ENCODE results near the gene EVA1B. TPM values are rescaled to one million over a fixed set of nuclear protein-coding genes. Genes with fewer than 3 reads are reported as not detected.

The EVA1B gene
- polyA plus RNA-seq, 1 experiment: 133 TPM

DNA sequence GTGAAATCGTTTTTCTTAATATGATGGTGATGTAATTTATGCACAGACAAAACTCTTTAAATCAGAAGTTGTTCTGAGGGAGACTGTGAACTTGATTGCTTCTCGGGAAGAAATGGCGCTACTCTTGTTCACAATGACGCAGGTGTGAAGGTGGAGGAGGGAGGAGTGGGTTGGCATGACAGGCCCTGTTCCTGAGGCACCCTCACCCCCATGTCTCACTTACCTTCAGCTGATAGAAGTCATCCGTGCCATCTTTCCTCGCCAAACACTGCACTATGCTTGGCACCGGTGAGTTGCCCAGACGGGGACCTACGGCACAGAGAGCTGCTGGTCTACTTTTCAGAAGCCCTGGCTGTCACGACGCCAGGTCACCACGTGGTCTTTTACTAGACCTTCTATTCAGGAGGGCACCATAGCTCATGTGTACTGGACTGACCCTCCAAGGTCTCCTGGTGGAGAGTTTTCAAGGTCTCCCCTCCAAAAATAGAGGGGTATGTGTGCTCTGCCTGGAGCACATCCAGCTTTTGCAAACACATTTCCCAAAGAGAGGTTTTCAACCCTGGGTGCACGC, 35.2 kb upstream of the EVA1B start:
- H3K4me3 ChIP-seq (ENCODE audit: low read depth, low read length): no peak overlapping the region
- H3K27me3 ChIP-seq (ENCODE audit: control insufficient read depth, insufficient read depth, low read length): no peaks in the 10 kb centered on the region
- TF ChIP-seq, protein P1, sequence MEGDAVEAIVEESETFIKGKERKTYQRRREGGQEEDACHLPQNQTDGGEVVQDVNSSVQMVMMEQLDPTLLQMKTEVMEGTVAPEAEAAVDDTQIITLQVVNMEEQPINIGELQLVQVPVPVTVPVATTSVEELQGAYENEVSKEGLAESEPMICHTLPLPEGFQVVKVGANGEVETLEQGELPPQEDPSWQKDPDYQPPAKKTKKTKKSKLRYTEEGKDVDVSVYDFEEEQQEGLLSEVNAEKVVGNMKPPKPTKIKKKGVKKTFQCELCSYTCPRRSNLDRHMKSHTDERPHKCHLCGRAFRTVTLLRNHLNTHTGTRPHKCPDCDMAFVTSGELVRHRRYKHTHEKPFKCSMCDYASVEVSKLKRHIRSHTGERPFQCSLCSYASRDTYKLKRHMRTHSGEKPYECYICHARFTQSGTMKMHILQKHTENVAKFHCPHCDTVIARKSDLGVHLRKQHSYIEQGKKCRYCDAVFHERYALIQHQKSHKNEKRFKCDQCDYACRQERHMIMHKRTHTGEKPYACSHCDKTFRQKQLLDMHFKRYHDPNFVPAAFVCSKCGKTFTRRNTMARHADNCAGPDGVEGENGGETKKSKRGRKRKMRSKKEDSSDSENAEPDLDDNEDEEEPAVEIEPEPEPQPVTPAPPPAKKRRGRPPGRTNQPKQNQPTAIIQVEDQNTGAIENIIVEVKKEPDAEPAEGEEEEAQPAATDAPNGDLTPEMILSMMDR (IDR thresholded peaks at IDR 0.05; ENCODE audit: insufficient read depth, low read depth, low read length): no peak
- ChIA-PET CTCF (interaction anchor here (1.0 to 3.6 kb wide), 3 partner anchors 10 to 36 kb away, joined by 3 to 13 read pairs (median 5); no protein-coding TSS in a partner anchor), POLR2A (no interaction called here)
- peaks cover 42% of the 10 kb centered on the region for H3K36me3 ChIP-seq (ENCODE audit: control insufficient read depth, insufficient read depth, low read length)
- DNase-seq (ENCODE audit: low read depth): no peak

DNA sequence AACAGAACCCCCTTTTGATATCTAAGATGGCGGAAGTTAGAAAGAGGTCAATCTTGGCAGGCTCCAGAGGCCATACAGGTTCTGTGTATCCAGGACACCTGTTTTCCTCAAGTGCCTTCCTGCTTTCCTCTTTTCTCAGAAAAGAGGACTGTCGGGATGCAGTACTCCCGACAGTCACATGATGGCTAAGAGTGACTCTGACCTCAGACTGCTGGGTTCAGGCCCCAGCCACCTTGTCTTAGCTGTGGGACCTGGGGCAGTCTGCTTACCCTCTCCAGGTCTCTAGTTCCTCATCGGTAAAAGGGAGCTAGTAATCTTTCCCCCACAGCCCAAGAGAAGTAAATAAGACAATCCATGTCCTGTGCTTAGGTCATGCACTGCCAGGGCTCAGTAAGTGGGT, 32.4 kb upstream of the EVA1B start:
- H3K27me3 ChIP-seq (ENCODE audit: control insufficient read depth, insufficient read depth, low read length): no peaks in the 10 kb centered on the region
- H3K36me3 ChIP-seq (ENCODE audit: control insufficient read depth, insufficient read depth, low read length): peaks cover 38% of the 10 kb centered on the region
- TF ChIP-seq, protein P1 (IDR thresholded peaks at IDR 0.05; ENCODE audit: insufficient read depth, low read depth, low read length): no peak
- ChIA-PET CTCF (interaction anchor here (1.1 to 6.7 kb wide), 3 partner anchors 10 to 14 kb away, joined by 3 to 42 read pairs (median 23); no protein-coding TSS in a partner anchor), POLR2A (no interaction called here)
- no peak for DNase-seq (ENCODE audit: low read depth)
- no peak overlapping the region for H3K4me3 ChIP-seq (ENCODE audit: low read depth, low read length)

DNA sequence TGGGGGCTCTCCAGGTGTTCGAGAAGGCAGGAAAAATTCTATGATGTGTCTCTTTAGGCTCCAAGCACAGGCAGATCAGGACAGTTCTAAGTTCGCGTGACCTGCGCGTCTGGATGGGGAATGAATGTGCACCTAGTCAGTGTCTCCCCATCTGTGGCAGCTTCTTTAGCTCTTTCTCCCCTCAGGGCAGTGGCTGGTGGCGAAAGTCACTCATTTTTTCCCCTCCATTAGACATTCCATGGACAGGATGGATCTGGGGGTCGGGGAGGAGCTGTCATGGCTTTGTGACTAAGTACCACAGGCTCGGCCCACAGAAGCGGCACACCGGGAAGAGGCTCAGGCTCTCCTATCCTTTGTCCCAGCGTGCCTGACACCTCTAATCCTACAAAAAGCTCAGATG, 31.0 kb upstream of the EVA1B start:
- no peak for DNase-seq (ENCODE audit: low read depth)
- ChIA-PET CTCF (interaction anchor here (3.4 to 6.7 kb wide), 2 partner anchors 12 to 14 kb away, joined by 23 to 42 read pairs; no protein-coding TSS in a partner anchor), POLR2A (no interaction called here)
- Histone ChIP-seq H3K4me3 (ENCODE audit: low read depth, low read length) (no peak overlapping the region), H3K36me3 (ENCODE audit: control insufficient read depth, insufficient read depth, low read length) (peaks cover 31% of the 10 kb centered on the region), H3K27me3 (ENCODE audit: control insufficient read depth, insufficient read depth, low read length) (no peaks in the 10 kb centered on the region)
- TF ChIP-seq, protein P1 (IDR thresholded peaks at IDR 0.05; ENCODE audit: insufficient read depth, low read depth, low read length): no peak

DNA sequence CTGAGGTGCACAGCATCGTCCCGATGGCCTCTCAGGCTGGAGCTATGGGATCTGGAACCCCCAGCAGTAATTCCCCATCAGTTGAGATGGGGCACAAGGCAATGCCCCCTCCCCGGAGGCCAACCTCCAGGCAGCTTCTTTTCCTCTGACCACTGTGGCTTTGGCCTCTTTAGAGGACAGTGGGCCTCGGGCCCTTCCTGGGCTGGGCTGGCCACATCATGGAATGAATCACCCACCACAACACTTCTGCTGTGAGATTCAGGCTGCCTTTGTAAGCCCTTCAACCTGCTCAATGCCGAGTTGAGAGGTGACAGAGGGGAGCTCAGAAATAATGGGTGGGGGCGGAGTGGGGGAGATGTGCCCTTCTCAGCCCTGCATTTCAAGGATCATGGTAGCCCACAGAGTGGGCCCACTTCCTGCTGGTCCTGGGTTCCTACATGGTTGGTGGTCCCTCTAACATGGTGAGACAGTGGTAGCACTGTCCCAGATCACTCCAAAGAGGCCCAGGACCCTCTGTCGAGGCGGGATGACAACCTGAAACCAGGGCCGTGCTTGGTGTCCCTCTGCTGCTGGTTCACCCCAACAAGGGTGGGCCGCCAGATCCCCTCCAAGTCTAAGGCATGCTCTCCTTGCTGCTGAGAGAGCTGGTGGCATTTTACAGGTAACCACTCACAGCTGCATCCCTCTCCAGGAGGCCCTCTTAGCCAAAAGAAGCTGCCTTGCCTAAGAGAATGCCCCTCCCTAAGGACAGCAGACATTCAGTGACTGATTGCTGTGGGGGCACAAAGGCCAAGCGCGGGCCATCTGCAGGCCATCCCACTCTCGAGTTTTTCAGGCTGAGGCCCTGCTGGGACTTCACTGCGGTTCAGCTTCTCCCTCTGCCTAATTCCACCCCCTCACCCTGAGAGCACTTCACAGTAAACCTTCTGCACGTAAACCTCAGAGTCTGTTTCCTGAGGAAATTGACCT, 29.7 kb upstream of the EVA1B start:
- POLR2A ChIA-PET: no interaction called here
- peaks cover 33% of the 10 kb centered on the region for H3K36me3 ChIP-seq (ENCODE audit: control insufficient read depth, insufficient read depth, low read length)

More for the DNA sequence above, 29.7 kb upstream of the EVA1B start:
- Histone ChIP-seq H3K4me3 (ENCODE audit: low read depth, low read length) (no peak overlapping the region), H3K27me3 (ENCODE audit: control insufficient read depth, insufficient read depth, low read length) (no peaks in the 10 kb centered on the region)
- CTCF ChIA-PET: interaction anchor here (0.7 to 6.7 kb wide), 8 partner anchors 11 to 261 kb away, joined by 3 to 50 read pairs (median 3); no protein-coding TSS in a partner anchor
- no peak for DNase-seq (ENCODE audit: low read depth)
- TF ChIP-seq, protein P1 (IDR thresholded peaks at IDR 0.05; ENCODE audit: insufficient read depth, low read depth, low read length): no peak

Measured in BJ (cell line).